ENCODE measurements around the gene RTBDN.

Gene RTBDN

GRCh38 chr19:12833738-12834565, 427 bp downstream of the RTBDN start:
- Histone ChIP-seq H3K4me1 (ENCODE audit: insufficient read depth, poor library complexity, severe bottlenecking) (peaks cover 10% of the 10 kb centered on the region), H3K4me3 (ENCODE audit: severe bottlenecking) (peak overlapping the region; percentile 47), H3K27ac (ENCODE audit: poor library complexity, severe bottlenecking) (no peak overlapping the region), H3K27me3 (ENCODE audit: insufficient read depth, poor library complexity, severe bottlenecking) (peaks cover 58% of the 10 kb centered on the region), H3K9me3 (ENCODE audit: severe bottlenecking) (no peaks in the 10 kb centered on the region), H3K36me3 (ENCODE audit: low read depth) (no peaks in the 10 kb centered on the region)
- TF ChIP-seq, protein P1, sequence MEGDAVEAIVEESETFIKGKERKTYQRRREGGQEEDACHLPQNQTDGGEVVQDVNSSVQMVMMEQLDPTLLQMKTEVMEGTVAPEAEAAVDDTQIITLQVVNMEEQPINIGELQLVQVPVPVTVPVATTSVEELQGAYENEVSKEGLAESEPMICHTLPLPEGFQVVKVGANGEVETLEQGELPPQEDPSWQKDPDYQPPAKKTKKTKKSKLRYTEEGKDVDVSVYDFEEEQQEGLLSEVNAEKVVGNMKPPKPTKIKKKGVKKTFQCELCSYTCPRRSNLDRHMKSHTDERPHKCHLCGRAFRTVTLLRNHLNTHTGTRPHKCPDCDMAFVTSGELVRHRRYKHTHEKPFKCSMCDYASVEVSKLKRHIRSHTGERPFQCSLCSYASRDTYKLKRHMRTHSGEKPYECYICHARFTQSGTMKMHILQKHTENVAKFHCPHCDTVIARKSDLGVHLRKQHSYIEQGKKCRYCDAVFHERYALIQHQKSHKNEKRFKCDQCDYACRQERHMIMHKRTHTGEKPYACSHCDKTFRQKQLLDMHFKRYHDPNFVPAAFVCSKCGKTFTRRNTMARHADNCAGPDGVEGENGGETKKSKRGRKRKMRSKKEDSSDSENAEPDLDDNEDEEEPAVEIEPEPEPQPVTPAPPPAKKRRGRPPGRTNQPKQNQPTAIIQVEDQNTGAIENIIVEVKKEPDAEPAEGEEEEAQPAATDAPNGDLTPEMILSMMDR (IDR thresholded peaks at IDR 0.05; ENCODE audit: poor library complexity, severe bottlenecking), result no peak
- no peak for DNase-seq (ENCODE audit: low spot score)
- no peak; the same call in 2 of the 3 replicates for ATAC-seq (ENCODE audit: low read depth)

- peak overlapping the region; percentile 47 for H3K4me3 ChIP-seq (ENCODE audit: severe bottlenecking)
- no peaks in the 10 kb centered on the region for H3K36me3 ChIP-seq (ENCODE audit: low read depth)
- H3K9me3 ChIP-seq (ENCODE audit: severe bottlenecking), result no peaks in the 10 kb centered on the region
- no peak for DNase-seq (ENCODE audit: low spot score)
- H3K27ac ChIP-seq (ENCODE audit: poor library complexity, severe bottlenecking), result no peak overlapping the region
- TF ChIP-seq, protein P1 (IDR thresholded peaks at IDR 0.05; ENCODE audit: poor library complexity, severe bottlenecking), result no peak
- ATAC-seq (ENCODE audit: low read depth), result no peak
- peaks cover 53% of the 10 kb centered on the region for H3K27me3 ChIP-seq (ENCODE audit: insufficient read depth, poor library complexity, severe bottlenecking)
- peaks cover 10% of the 10 kb centered on the region for H3K4me1 ChIP-seq (ENCODE audit: insufficient read depth, poor library complexity, severe bottlenecking)
Measured at GRCh38 chr19:12833418-12833737, 1.0 kb downstream of the RTBDN start.

DNA sequence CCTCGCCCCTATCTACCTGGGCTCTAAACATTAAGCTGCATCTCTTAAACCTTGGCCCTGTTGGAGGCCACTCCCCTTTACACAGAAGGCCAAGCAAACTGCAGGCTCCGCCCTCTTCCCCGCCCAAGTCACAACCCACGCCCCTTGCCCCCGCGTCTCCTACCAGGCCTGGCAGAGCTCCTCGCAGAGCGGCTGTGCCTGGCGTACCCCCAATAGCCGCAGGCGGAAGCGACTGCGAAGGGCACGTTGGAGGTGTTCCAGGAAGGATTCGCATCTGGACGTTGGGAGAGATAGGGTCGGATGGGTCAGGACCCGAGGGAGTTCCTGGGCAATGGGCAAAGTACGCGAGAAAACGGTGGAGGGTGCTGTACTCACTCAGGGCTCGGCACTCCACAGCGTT, 5.9 kb downstream of the RTBDN start:
- Histone ChIP-seq H3K9me3 (ENCODE audit: severe bottlenecking) (no peaks in the 10 kb centered on the region), H3K4me1 (ENCODE audit: insufficient read depth, poor library complexity, severe bottlenecking) (peaks cover 10% of the 10 kb centered on the region), H3K36me3 (ENCODE audit: low read depth) (no peaks in the 10 kb centered on the region), H3K4me3 (ENCODE audit: severe bottlenecking) (no peak overlapping the region), H3K27ac (ENCODE audit: poor library complexity, severe bottlenecking) (no peak overlapping the region), H3K27me3 (ENCODE audit: insufficient read depth, poor library complexity, severe bottlenecking) (peaks cover 8% of the 10 kb centered on the region)
- ATAC-seq (ENCODE audit: low read depth), result peak; percentile 60
- TF ChIP-seq, protein P1 (IDR thresholded peaks at IDR 0.05; ENCODE audit: poor library complexity, severe bottlenecking), result no peak
- DNase-seq (ENCODE audit: low spot score), result no peak

DNA sequence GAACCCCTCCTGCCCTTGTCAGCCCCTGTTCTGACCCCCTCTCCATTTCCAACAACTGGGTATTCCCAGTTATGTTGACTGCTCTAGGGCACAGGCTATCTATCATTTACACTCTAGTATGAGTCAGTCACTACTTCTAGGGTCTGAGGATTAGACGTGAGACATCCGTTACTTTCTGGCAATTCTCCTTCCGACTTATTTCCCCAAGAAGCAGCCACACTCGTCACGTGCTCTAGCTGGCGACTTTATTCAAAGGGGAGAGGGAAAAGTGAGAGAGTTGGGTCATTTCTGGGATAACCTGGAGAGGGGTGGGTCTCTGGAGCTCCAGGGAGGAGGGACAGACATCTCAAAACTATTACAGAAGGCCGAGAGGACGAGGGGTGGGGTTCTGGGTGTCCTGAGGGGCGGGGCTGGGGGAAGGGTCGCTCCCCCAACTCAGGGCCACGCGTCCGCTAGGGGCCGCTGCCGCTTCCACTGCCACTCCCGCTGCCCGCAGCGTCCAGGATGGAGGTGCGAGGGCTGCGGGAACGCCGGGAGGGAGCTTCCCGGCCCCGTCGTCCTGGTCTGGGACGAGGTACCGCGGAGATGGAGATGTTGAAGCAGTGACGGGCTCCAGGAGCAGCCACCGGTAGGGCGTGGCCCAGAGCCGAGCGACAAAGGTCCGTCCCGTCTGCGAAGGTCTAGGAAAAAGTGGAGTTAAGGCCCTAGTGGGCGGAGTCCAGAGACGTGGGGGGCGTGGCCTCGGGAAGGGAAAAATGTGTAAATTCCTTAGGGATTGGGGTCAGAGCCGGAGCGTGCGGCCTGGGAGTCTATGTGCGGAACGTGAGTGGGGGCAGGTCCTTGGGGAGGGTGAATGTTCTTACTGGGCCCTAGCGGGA, 8.9 kb downstream of the RTBDN start:
- Histone ChIP-seq H3K27me3 (ENCODE audit: insufficient read depth, poor library complexity, severe bottlenecking) (no peaks in the 10 kb centered on the region), H3K4me3 (ENCODE audit: severe bottlenecking) (no peak overlapping the region), H3K4me1 (ENCODE audit: insufficient read depth, poor library complexity, severe bottlenecking) (no peaks in the 10 kb centered on the region), H3K36me3 (ENCODE audit: low read depth) (no peaks in the 10 kb centered on the region), H3K9me3 (ENCODE audit: severe bottlenecking) (no peaks in the 10 kb centered on the region), H3K27ac (ENCODE audit: poor library complexity, severe bottlenecking) (no peak overlapping the region)
- ATAC-seq (ENCODE audit: low read depth) (peak; percentile 43; the same call in 1 of the 3 replicates), DNase-seq (ENCODE audit: low spot score) (no peak)
- TF ChIP-seq, protein P1 (IDR thresholded peaks at IDR 0.05; ENCODE audit: poor library complexity, severe bottlenecking), result peak; percentile 65

All from RWPE2 (cell line).